ENCODE data around the gene CLPTM1L.
"Not testable (repeated sequence)": the region's sequence is repeated elsewhere in the genome, so short reads cannot be mapped to it uniquely, and the experiment has no call there.

The CLPTM1L gene

GRCh38 chr5:1312206-1312605 lies 32.7 kb downstream of the CLPTM1L start:
- DNase-seq = no peak

- DNase-seq = no peak
Observed at GRCh38 chr5:1311439-1312055, 33.4 kb downstream of the CLPTM1L start.

- DNase-seq = no peak
Observed at GRCh38 chr5:1310118-1310517, 34.8 kb downstream of the CLPTM1L start.

GRCh38 chr5:1304033-1304432 lies 40.9 kb downstream of the CLPTM1L start:
- peak; percentile 10 to 40 (median 29) for DNase-seq

GRCh38 chr5:1302258-1302657 lies 42.6 kb downstream of the CLPTM1L start:
- no peak for DNase-seq

- DNase-seq = no peak
Observed at GRCh38 chr5:1300581-1301083, 44.3 kb downstream of the CLPTM1L start.

- no peak for DNase-seq
Observed at GRCh38 chr5:1299961-1300360, 44.9 kb downstream of the CLPTM1L start.

GRCh38 chr5:1299511-1299850 lies 45.4 kb downstream of the CLPTM1L start:
- no peak for DNase-seq

GRCh38 chr5:1298723-1299510 lies 46.0 kb downstream of the CLPTM1L start:
- no peak for DNase-seq

GRCh38 chr5:1298067-1298551 lies 46.8 kb downstream of the CLPTM1L start:
- DNase-seq = no peak

GRCh38 chr5:1297243-1297642 lies 47.7 kb downstream of the CLPTM1L start:
- no peak for DNase-seq

GRCh38 chr5:1295650-1296037 lies 49.3 kb downstream of the CLPTM1L start:
- no peak for DNase-seq

GRCh38 chr5:1294835-1295649 lies 49.9 kb downstream of the CLPTM1L start, which contains the start of gene TERT:
Gene TERT, minus strand, starts transcription at chr5:1295068. Its CDS starts 79 bp downstream, at chr5:1294989.
- peak in 1 of 3 donors; percentile 12 for DNase-seq

- DNase-seq = no peak
Observed at GRCh38 chr5:1294206-1294834, 50.6 kb downstream of the CLPTM1L start.

- DNase-seq = no peak
Observed at GRCh38 chr5:1293416-1294205, 51.3 kb downstream of the CLPTM1L start.

- DNase-seq = no peak
Observed at GRCh38 chr5:1292846-1293415, 52.0 kb downstream of the CLPTM1L start.

GRCh38 chr5:1292139-1292538 lies 52.8 kb downstream of the CLPTM1L start:
- no peak for DNase-seq

GRCh38 chr5:1291611-1292080 lies 53.3 kb downstream of the CLPTM1L start:
- no peak for DNase-seq

- not testable (repeated sequence) for DNase-seq
Observed at GRCh38 chr5:1290956-1291355, 53.9 kb downstream of the CLPTM1L start.

GRCh38 chr5:1289559-1289958 lies 55.3 kb downstream of the CLPTM1L start:
- DNase-seq = not testable (repeated sequence)

Data from suppressor macrophage treated with lipopolysaccharide for 1 hour (primary cell).